T follicular helper cell (primary cell): Measurements from ENCODE around the gene ZNFX1.

Experiments
- DNase-seq: peaks from one replicate; pipeline ENCODE4 v3.0.0-alpha.2; 2020; ENCODE audit warnings: low read depth

ZNFX1 gene

GRCh38 chr20:49292010-49292409 lies 14.2 kb upstream of the ZNFX1 start:
- no peak for DNase-seq

- DNase-seq: no peak
These were observed 13.3 kb upstream of the ZNFX1 start for GRCh38 chr20:49291200-49291599.

- DNase-seq: no peak
These were observed 12.8 kb upstream of the ZNFX1 start for GRCh38 chr20:49290608-49291191.

- DNase-seq: no peak
These were observed 11.2 kb upstream of the ZNFX1 start for GRCh38 chr20:49288784-49289696.

- DNase-seq: no peak
These were observed 10.4 kb upstream of the ZNFX1 start for GRCh38 chr20:49288250-49288751.

- DNase-seq: no peak
These were observed 9.8 kb upstream of the ZNFX1 start for GRCh38 chr20:49287555-49288249.

- no peak for DNase-seq
These were observed 9.1 kb upstream of the ZNFX1 start for GRCh38 chr20:49286689-49287551.

- no peak for DNase-seq
These were observed 8.1 kb upstream of the ZNFX1 start for GRCh38 chr20:49285813-49286494.

- DNase-seq: no peak
These were observed 7.4 kb upstream of the ZNFX1 start for GRCh38 chr20:49285233-49285668.

GRCh38 chr20:49284818-49285217 lies 7.0 kb upstream of the ZNFX1 start:
- no peak for DNase-seq

- no peak for DNase-seq
These were observed 6.1 kb upstream of the ZNFX1 start for GRCh38 chr20:49283703-49284625.

GRCh38 chr20:49283176-49283702 lies 5.4 kb upstream of the ZNFX1 start:
- no peak for DNase-seq

- no peak for DNase-seq
These were observed 4.8 kb upstream of the ZNFX1 start for GRCh38 chr20:49282584-49283171.

GRCh38 chr20:49281913-49282467 lies 4.1 kb upstream of the ZNFX1 start:
- no peak for DNase-seq

GRCh38 chr20:49281059-49281912 lies 3.4 kb upstream of the ZNFX1 start:
- DNase-seq: no peak

GRCh38 chr20:49280463-49281058 lies 2.7 kb upstream of the ZNFX1 start:
- no peak for DNase-seq

GRCh38 chr20:49279677-49280462 lies 2.0 kb upstream of the ZNFX1 start:
- DNase-seq: no peak
